CD8-positive, alpha-beta memory T cell (primary cell): ENCODE measurements around the gene CCL25. TPM values are rescaled to one million over a fixed set of nuclear protein-coding genes. Genes with fewer than 3 reads are reported as not detected.

ENCODE experiments used
- CTCF ChIA-PET: fragments of 350-600 bp; sonication (Branson Sonifier 250); formaldehyde crosslinking; loops from one replicate; lab custom pipeline; 2021; ENCODE audit warnings: antibody characterized with exemption; lab: Charles Lee
- POLR2A ChIA-PET: fragments of 350-600 bp; sonication (Branson Sonifier 250); formaldehyde crosslinking; loops from one replicate; lab custom pipeline; 2021; ENCODE audit warnings: antibody characterized with exemption; lab: Charles Lee
- DNase-seq, 5 donors: peaks; one replicate each; pipeline versions ENCODE4 v3.0.0 to v3.0.0-alpha.2; 2020 to 2022; ENCODE audit warnings: mixed read lengths in 1 of 5
- H3K27ac ChIP-seq: one replicate; pipeline ENCODE4 v1.7.0; 2013; ENCODE audit warnings: low read depth, mild to moderate bottlenecking, low read length, moderate library complexity
- H3K27me3 ChIP-seq: 2 replicates; pipeline ENCODE4 v1.7.0; 2013; ENCODE audit warnings: low read length, mild to moderate bottlenecking; ENCODE audit not compliant: insufficient read depth, poor library complexity, severe bottlenecking
- H3K36me3 ChIP-seq: 2 replicates; pipeline ENCODE4 v1.7.0; 2013; ENCODE audit warnings: mild to moderate bottlenecking, low read length, moderate library complexity; ENCODE audit not compliant: insufficient read depth
- H3K4me1 ChIP-seq: 2 replicates; pipeline ENCODE4 v1.7.0; 2013; ENCODE audit warnings: mild to moderate bottlenecking, low read length, moderate library complexity; ENCODE audit not compliant: insufficient read depth
- H3K4me3 ChIP-seq: 2 replicates; pipeline ENCODE4 v1.7.0; 2013; ENCODE audit warnings: mild to moderate bottlenecking, low read length
- H3K9me3 ChIP-seq: 2 replicates; pipeline ENCODE4 v1.7.0; 2013; ENCODE audit warnings: mild to moderate bottlenecking, low read length
- H3K27ac Mint-ChIP-seq, 8 donors: one replicate each; pipeline ENCODE4 v1.8.0; 2020 to 2021; ENCODE audit warnings: mixed read lengths in 8 of 8, mild to moderate bottlenecking in 6 of 8, inconsistent platforms in 3 of 8, moderate library complexity in 3 of 8
- H3K27me3 Mint-ChIP-seq, 2 donors: one replicate each; pipeline ENCODE4 v1.8.0; 2020 to 2021; ENCODE audit warnings: mixed read lengths in 2 of 2, mild to moderate bottlenecking in 1 of 2, moderate library complexity in 1 of 2
- H3K36me3 Mint-ChIP-seq, 3 donors: one replicate each; pipeline ENCODE4 v1.8.0; 2020 to 2021; ENCODE audit warnings: mixed read lengths in 3 of 3, inconsistent platforms in 1 of 3, mild to moderate bottlenecking in 1 of 3
- H3K4me1 Mint-ChIP-seq, 3 donors: one replicate each; pipeline ENCODE4 v1.8.0; 2020 to 2021; ENCODE audit warnings: mixed read lengths in 3 of 3, inconsistent platforms in 1 of 3, mild to moderate bottlenecking in 1 of 3
- H3K4me3 Mint-ChIP-seq, 7 donors: one replicate each; pipeline ENCODE4 v1.8.0; 2020 to 2021; ENCODE audit warnings: mixed read lengths in 7 of 7, mild to moderate bottlenecking in 6 of 7, moderate library complexity in 4 of 7, inconsistent platforms in 2 of 7
- H3K9me3 Mint-ChIP-seq, 5 donors: one replicate each; pipeline ENCODE4 v1.8.0; 2020 to 2022; ENCODE audit warnings: mixed read lengths in 5 of 5, mild to moderate bottlenecking in 3 of 5, moderate library complexity in 2 of 5, inconsistent platforms in 1 of 5
- polyA plus RNA-seq: library from polyadenylated mRNA; unstranded; fragments of 300-500 nt; fragmentation: Illumina TruSeq; gene quantifications from one replicate; pipeline ENCODE4 v1.2.3, GENCODE V29; 2021
- total RNA-seq, 2 experiments: library from RNA; stranded (reverse); gene quantifications; one replicate each; pipeline ENCODE4 v1.2.3, GENCODE V29; 2021

CCL25 gene
- total and polyA plus RNA-seq, 3 experiments from 2014 or later, result not detected

DNA sequence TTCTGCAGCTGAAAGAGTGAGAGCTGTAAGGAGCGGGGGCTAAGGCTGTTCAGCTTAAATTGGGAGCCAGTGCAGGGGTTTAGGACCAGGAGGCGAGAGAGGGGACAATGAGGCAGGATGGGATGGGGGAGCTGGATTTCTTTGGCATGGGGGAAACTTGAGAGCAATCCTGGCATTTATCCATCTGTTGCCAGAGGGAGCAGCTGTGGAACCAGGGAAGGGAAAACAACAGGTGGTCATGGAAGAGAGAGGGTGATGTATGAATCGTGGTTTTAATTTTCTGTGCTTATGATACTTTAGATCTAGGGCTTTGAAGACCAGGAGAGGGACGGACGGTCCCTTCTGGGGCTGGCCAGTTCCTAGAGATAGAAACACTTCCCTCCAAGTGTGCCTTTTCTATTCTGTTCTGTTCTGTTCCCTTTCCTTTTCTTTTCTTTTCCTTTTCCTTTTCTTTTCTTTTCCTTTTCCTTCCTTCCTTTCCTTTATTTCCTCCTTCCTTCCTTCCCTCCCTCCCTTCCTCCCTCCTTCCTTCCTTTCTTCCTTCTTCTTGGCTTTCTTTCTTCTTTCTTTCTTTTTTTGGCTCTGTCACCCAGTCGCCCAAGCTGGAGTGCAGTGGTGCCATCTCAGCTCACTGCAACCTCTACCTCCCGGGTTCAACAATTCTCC is 16.0 kb upstream of the CCL25 start:
- POLR2A ChIA-PET, result no interaction called here
- H3K9me3 ChIP-seq, result no peaks in the 10 kb centered on the region
- no peaks in the 10 kb centered on the region for H3K4me1 ChIP-seq
- no peaks in the 10 kb centered on the region for H3K4me1 Mint-ChIP-seq
- peaks cover 0 to 2% (median 0%) of the 10 kb centered on the region in 5 donors for H3K9me3 Mint-ChIP-seq
- CTCF ChIA-PET, result interaction anchor here (0.7 kb wide), 1 partner anchor 189 kb away, joined by 3 read pairs; no protein-coding TSS in a partner anchor
- peak overlapping the region in 2 of 8 donors; percentile 3 to 68 for H3K27ac Mint-ChIP-seq
- H3K4me3 Mint-ChIP-seq, result no peak overlapping the region
- H3K4me3 ChIP-seq, result no peak overlapping the region
- peaks cover 9 to 24% of the 10 kb centered on the region in 2 donors for H3K27me3 Mint-ChIP-seq
- no peak overlapping the region for H3K27ac ChIP-seq
- H3K36me3 Mint-ChIP-seq, result peaks cover 0 to 2% (median 0%) of the 10 kb centered on the region in 3 donors
- no peak for DNase-seq
- H3K36me3 ChIP-seq, result no peaks in the 10 kb centered on the region
- no peaks in the 10 kb centered on the region for H3K27me3 ChIP-seq

DNA sequence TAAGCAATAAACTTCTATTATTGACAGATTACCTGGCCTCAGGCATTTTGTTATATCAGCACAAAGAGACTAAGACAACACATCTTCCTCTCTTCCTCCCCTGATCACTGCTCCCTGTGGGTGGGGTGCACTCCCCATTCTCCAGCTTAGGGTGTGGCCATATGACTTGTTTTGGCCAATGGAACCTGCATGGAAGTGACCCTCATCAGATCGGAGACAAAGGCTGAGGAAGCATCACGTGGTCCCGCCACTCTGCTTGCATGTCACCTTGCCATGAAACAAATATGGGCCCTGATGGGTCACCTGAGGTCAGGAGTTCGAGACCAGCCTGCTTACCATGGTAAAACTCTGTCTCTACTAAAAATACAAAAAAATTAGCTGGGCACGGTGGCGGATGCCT is 13.7 kb upstream of the CCL25 start:
- DNase-seq, result no peak

GRCh38 chr19:8039231-8039630 is 13.3 kb upstream of the CCL25 start:
- peaks cover 11 to 28% of the 10 kb centered on the region in 2 donors for H3K27me3 Mint-ChIP-seq
- no peak for DNase-seq
- H3K9me3 Mint-ChIP-seq, result peaks cover 0 to 2% (median 0%) of the 10 kb centered on the region in 5 donors
- H3K36me3 ChIP-seq, result no peaks in the 10 kb centered on the region
- no peaks in the 10 kb centered on the region for H3K27me3 ChIP-seq
- H3K4me3 Mint-ChIP-seq, result no peak overlapping the region
- H3K27ac ChIP-seq, result no peak overlapping the region
- peaks cover 0 to 2% (median 0%) of the 10 kb centered on the region in 3 donors for H3K36me3 Mint-ChIP-seq
- no peaks in the 10 kb centered on the region for H3K4me1 Mint-ChIP-seq
- CTCF ChIA-PET, result no interaction called here
- no peaks in the 10 kb centered on the region for H3K4me1 ChIP-seq
- POLR2A ChIA-PET, result no interaction called here
- H3K27ac Mint-ChIP-seq, result no peak overlapping the region
- H3K4me3 ChIP-seq, result no peak overlapping the region
- H3K9me3 ChIP-seq, result no peaks in the 10 kb centered on the region

More for the DNA sequence above, 13.7 kb upstream of the CCL25 start:
- H3K27me3 ChIP-seq, result no peaks in the 10 kb centered on the region
- H3K9me3 Mint-ChIP-seq, result peaks cover 0 to 2% (median 0%) of the 10 kb centered on the region in 5 donors
- no peak overlapping the region for H3K4me3 ChIP-seq
- no peak overlapping the region for H3K4me3 Mint-ChIP-seq
- H3K27ac ChIP-seq, result no peak overlapping the region
- CTCF ChIA-PET, result no interaction called here
- H3K4me1 Mint-ChIP-seq, result no peaks in the 10 kb centered on the region
- peak overlapping the region in 1 of 8 donors; percentile 50 for H3K27ac Mint-ChIP-seq
- POLR2A ChIA-PET, result no interaction called here
- H3K36me3 ChIP-seq, result no peaks in the 10 kb centered on the region
- peaks cover 11 to 25% of the 10 kb centered on the region in 2 donors for H3K27me3 Mint-ChIP-seq
- peaks cover 0 to 2% (median 0%) of the 10 kb centered on the region in 3 donors for H3K36me3 Mint-ChIP-seq
- H3K4me1 ChIP-seq, result no peaks in the 10 kb centered on the region
- no peaks in the 10 kb centered on the region for H3K9me3 ChIP-seq

DNA sequence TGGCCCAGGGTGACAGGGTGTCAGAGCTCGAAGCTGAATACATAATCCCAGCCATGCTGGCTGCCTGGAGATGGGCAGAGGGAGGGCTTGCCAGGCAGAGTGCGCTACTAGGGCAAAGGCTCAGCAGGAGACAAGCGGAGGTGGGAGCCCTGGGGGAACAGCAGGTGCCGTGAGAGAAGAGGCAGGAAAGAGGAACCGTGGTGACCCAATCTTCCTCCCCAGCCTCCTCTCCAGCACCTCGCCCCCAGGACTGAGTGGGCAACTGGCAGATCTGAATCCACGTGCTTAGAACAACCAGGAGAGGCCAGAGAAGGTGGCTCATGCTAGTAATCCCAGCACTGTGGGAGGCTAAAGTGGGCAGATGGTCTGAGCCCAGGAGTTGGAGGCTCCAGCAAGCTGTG is 11.0 kb upstream of the CCL25 start:
- POLR2A ChIA-PET, result no interaction called here
- Histone ChIP-seq H3K4me1 (no peaks in the 10 kb centered on the region), H3K27ac (no peak overlapping the region), H3K27me3 (no peaks in the 10 kb centered on the region), H3K36me3 (no peaks in the 10 kb centered on the region), H3K4me3 (no peak overlapping the region), H3K9me3 (no peaks in the 10 kb centered on the region)
- peaks cover 11 to 29% of the 10 kb centered on the region in 2 donors for H3K27me3 Mint-ChIP-seq
- H3K4me3 Mint-ChIP-seq, result no peak overlapping the region
- peaks cover 0 to 2% (median 0%) of the 10 kb centered on the region in 3 donors for H3K36me3 Mint-ChIP-seq
- no peak for DNase-seq
- H3K4me1 Mint-ChIP-seq, result no peaks in the 10 kb centered on the region
- H3K9me3 Mint-ChIP-seq, result peaks cover 0 to 2% (median 0%) of the 10 kb centered on the region in 5 donors
- CTCF ChIA-PET, result no interaction called here
- H3K27ac Mint-ChIP-seq, result no peak overlapping the region

DNA sequence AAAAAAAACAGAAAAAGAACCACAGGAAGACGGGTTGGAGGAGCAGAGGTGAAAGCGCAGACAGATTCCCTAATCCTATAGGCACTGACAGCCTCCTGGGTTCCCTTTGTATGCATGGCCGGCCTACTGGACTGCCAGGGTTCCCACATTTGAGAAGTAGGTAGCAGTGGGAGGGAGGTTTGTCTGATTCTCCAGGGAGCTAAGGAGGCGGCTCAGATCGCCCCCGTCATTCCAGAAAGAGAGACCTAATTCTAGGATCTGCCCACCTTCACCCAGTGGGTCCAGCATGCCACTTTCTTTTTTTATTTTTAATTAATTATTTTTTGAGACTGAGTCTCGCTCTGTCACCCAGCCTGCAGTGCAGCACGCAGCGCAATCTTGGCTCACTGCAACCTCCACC is 9.7 kb upstream of the CCL25 start:
- H3K27me3 Mint-ChIP-seq, result peaks cover 9 to 29% of the 10 kb centered on the region in 2 donors
- H3K27ac Mint-ChIP-seq, result no peak overlapping the region
- POLR2A ChIA-PET, result no interaction called here
- Histone ChIP-seq H3K4me3 (no peak overlapping the region), H3K9me3 (no peaks in the 10 kb centered on the region), H3K4me1 (no peaks in the 10 kb centered on the region), H3K27me3 (no peaks in the 10 kb centered on the region), H3K27ac (no peak overlapping the region), H3K36me3 (no peaks in the 10 kb centered on the region)
- H3K36me3 Mint-ChIP-seq, result no peaks in the 10 kb centered on the region
- H3K4me1 Mint-ChIP-seq, result no peaks in the 10 kb centered on the region
- H3K9me3 Mint-ChIP-seq, result peaks cover 0 to 2% (median 0%) of the 10 kb centered on the region in 5 donors
- no peak for DNase-seq
- no peak overlapping the region for H3K4me3 Mint-ChIP-seq
- CTCF ChIA-PET, result no interaction called here

- POLR2A ChIA-PET, result no interaction called here
- Mint-ChIP-seq H3K36me3 (no peaks in the 10 kb centered on the region), H3K4me1 (peaks cover 0 to 1% (median 0%) of the 10 kb centered on the region in 3 donors), H3K9me3 (no peaks in the 10 kb centered on the region), H3K27me3 (peaks cover 9 to 26% of the 10 kb centered on the region in 2 donors), H3K27ac (no peak overlapping the region), H3K4me3 (no peak overlapping the region)
- H3K36me3 ChIP-seq, result no peaks in the 10 kb centered on the region
- H3K4me1 ChIP-seq, result no peaks in the 10 kb centered on the region
- no peak overlapping the region for H3K4me3 ChIP-seq
- H3K9me3 ChIP-seq, result no peaks in the 10 kb centered on the region
- no peak overlapping the region for H3K27ac ChIP-seq
- no peaks in the 10 kb centered on the region for H3K27me3 ChIP-seq
- DNase-seq, result no peak
- CTCF ChIA-PET, result no interaction called here
Measured at GRCh38 chr19:8044018-8044417, 8.5 kb upstream of the CCL25 start.

- no peaks in the 10 kb centered on the region for H3K36me3 Mint-ChIP-seq
- H3K9me3 Mint-ChIP-seq, result no peaks in the 10 kb centered on the region
- Histone ChIP-seq H3K4me1 (no peaks in the 10 kb centered on the region), H3K9me3 (no peaks in the 10 kb centered on the region), H3K27me3 (no peaks in the 10 kb centered on the region), H3K27ac (no peak overlapping the region), H3K4me3 (no peak overlapping the region), H3K36me3 (no peaks in the 10 kb centered on the region)
- peaks cover 5 to 9% (median 6%) of the 10 kb centered on the region in 3 donors for H3K4me1 Mint-ChIP-seq
- ChIA-PET CTCF (interaction anchor here (0.7 kb wide), 1 partner anchor 9 kb away, joined by 3 read pairs; no protein-coding TSS in a partner anchor), POLR2A (no interaction called here)
- H3K27ac Mint-ChIP-seq, result peak overlapping the region in 1 of 8 donors; percentile 83
- DNase-seq, result no peak
- H3K27me3 Mint-ChIP-seq, result peaks cover 10 to 24% of the 10 kb centered on the region in 2 donors
- no peak overlapping the region for H3K4me3 Mint-ChIP-seq
Measured at GRCh38 chr19:8045872-8046568, 6.5 kb upstream of the CCL25 start.

GRCh38 chr19:8046569-8047165 is 5.9 kb upstream of the CCL25 start:
- ChIA-PET CTCF (no interaction called here), POLR2A (no interaction called here)
- H3K27me3 Mint-ChIP-seq, result peaks cover 5 to 20% of the 10 kb centered on the region in 2 donors
- no peaks in the 10 kb centered on the region for H3K36me3 Mint-ChIP-seq
- H3K4me1 ChIP-seq, result no peaks in the 10 kb centered on the region
- H3K27ac Mint-ChIP-seq, result no peak overlapping the region
- H3K36me3 ChIP-seq, result no peaks in the 10 kb centered on the region
- no peak overlapping the region for H3K27ac ChIP-seq
- H3K9me3 ChIP-seq, result no peaks in the 10 kb centered on the region
- H3K9me3 Mint-ChIP-seq, result no peaks in the 10 kb centered on the region
- no peak for DNase-seq
- no peak overlapping the region for H3K4me3 ChIP-seq
- H3K27me3 ChIP-seq, result no peaks in the 10 kb centered on the region
- peaks cover 5 to 10% (median 6%) of the 10 kb centered on the region in 3 donors for H3K4me1 Mint-ChIP-seq
- no peak overlapping the region for H3K4me3 Mint-ChIP-seq
